Measurements from ENCODE around the gene NDUFS8.

GRCh38 chr11:68077617-68078582 lies 47.4 kb downstream of the NDUFS8 start:
- TF ChIP-seq CTCF (CRISPR knock-in tag; IDR thresholded peaks at IDR 0.05): no peak
- TF ChIP-seq NFIC (IDR thresholded peaks at IDR 0.05; ENCODE audit: low read length): no peak
- no peak for TF ChIP-seq JUND (CRISPR knock-in tag; IDR thresholded peaks at IDR 0.05)
- no peak for TF ChIP-seq MAFK (conservative IDR thresholded peaks at IDR 0.05 in 1 of 2, IDR thresholded peaks at IDR 0.05 in 1 of 2; ENCODE audit: low read length in 2 of 2)
- TF ChIP-seq ZBTB3 (CRISPR knock-in tag; IDR thresholded peaks at IDR 0.05; ENCODE audit: borderline replicate concordance, low read depth): no peak
- no peak for TF ChIP-seq MLX (CRISPR knock-in tag; IDR thresholded peaks at IDR 0.05)
- no peak for TF ChIP-seq ZNF709 (CRISPR knock-in tag; IDR thresholded peaks at IDR 0.05)
- TF ChIP-seq SP4 (CRISPR knock-in tag; IDR thresholded peaks at IDR 0.05): no peak
